IPS-20b (cell line): ENCODE results near the gene EXD2.
A peak's percentile ranks its signal among the peaks of the same experiment; 100 is the strongest.

Experiments
- H3K27ac ChIP-seq: one replicate; pipeline ENCODE4 v1.5.1; 2013; ENCODE audit warnings: low read length
- H3K27me3 ChIP-seq: 2 replicates; pipeline ENCODE4 v1.6.1; 2013; ENCODE audit warnings: mild to moderate bottlenecking, low read length, inconsistent platforms; ENCODE audit not compliant: insufficient read depth
- H3K36me3 ChIP-seq: 2 replicates; pipeline ENCODE4 v1.6.1; 2013; ENCODE audit warnings: low read depth, mild to moderate bottlenecking, inconsistent platforms, low read length, moderate library complexity; ENCODE audit not compliant: insufficient read depth
- H3K4me1 ChIP-seq: 2 replicates; pipeline ENCODE4 v1.6.1; 2013; ENCODE audit warnings: mild to moderate bottlenecking, control low read depth, inconsistent platforms, low read length, moderate library complexity; ENCODE audit not compliant: insufficient read depth
- H3K4me3 ChIP-seq: 2 replicates; pipeline ENCODE4 v1.5.1; 2013; ENCODE audit warnings: mild to moderate bottlenecking, low read length, inconsistent platforms
- H3K9ac ChIP-seq: 2 replicates; pipeline ENCODE4 v1.6.1; 2013; ENCODE audit warnings: low read depth, mild to moderate bottlenecking, inconsistent platforms, low read length, moderate library complexity
- H3K9me3 ChIP-seq: 2 replicates; pipeline ENCODE4 v1.6.1; 2013; ENCODE audit warnings: mild to moderate bottlenecking, low read depth, low read length, inconsistent platforms; ENCODE audit not compliant: insufficient read depth

EXD2 gene

GRCh38 chr14:69252851-69253250 lies 61.6 kb downstream of the EXD2 start:
- H3K27ac ChIP-seq = no peak overlapping the region
- H3K9ac ChIP-seq = no peak overlapping the region
- no peaks in the 10 kb centered on the region for H3K4me1 ChIP-seq
- H3K4me3 ChIP-seq = no peak overlapping the region
- H3K36me3 ChIP-seq = no peaks in the 10 kb centered on the region
- H3K27me3 ChIP-seq = peaks cover 16% of the 10 kb centered on the region
- no peaks in the 10 kb centered on the region for H3K9me3 ChIP-seq

GRCh38 chr14:69259168-69259526 lies 67.8 kb downstream of the EXD2 start:
- Histone ChIP-seq H3K9ac (peak overlapping the region; percentile 55; the same call in 1 of the 2 replicates), H3K4me3 (peak overlapping the region; percentile 72), H3K4me1 (peaks cover 5% of the 10 kb centered on the region), H3K27ac (no peak overlapping the region), H3K9me3 (no peaks in the 10 kb centered on the region), H3K36me3 (no peaks in the 10 kb centered on the region), H3K27me3 (peaks cover 70% of the 10 kb centered on the region)

- Histone ChIP-seq H3K9ac (peak within 1 kb of the TSS; percentile 55; the same call in 1 of the 2 replicates), H3K27ac (no peak within 1 kb of the TSS), H3K36me3 (no peaks in the 10 kb centered on the region), H3K27me3 (peaks cover 70% of the 10 kb centered on the region), H3K4me3 (peak within 1 kb of the TSS; percentile 72), H3K4me1 (peaks cover 5% of the 10 kb centered on the region), H3K9me3 (no peaks in the 10 kb centered on the region)
Observed at GRCh38 chr14:69259527-69260189, 68.4 kb downstream of the EXD2 start, which contains the start of gene GALNT16. Gene GALNT16, plus strand, starts transcription at chr14:69260158. Its CDS starts 133 bp downstream, at chr14:69260291.

- Histone ChIP-seq H3K4me3 (peak overlapping the region; percentile 72), H3K36me3 (no peaks in the 10 kb centered on the region), H3K9me3 (no peaks in the 10 kb centered on the region), H3K27ac (no peak overlapping the region), H3K4me1 (peaks cover 5% of the 10 kb centered on the region), H3K9ac (peak overlapping the region; percentile 47; the same call in 1 of the 2 replicates), H3K27me3 (peaks cover 70% of the 10 kb centered on the region)
Observed at GRCh38 chr14:69260190-69260860, 69.0 kb downstream of the EXD2 start.

GRCh38 chr14:69260861-69261564 lies 69.7 kb downstream of the EXD2 start:
- H3K27ac ChIP-seq = no peak overlapping the region
- H3K27me3 ChIP-seq = peaks cover 70% of the 10 kb centered on the region
- H3K4me3 ChIP-seq = peak overlapping the region; percentile 72
- H3K9ac ChIP-seq = peak overlapping the region; percentile 21; the same call in 1 of the 2 replicates
- no peaks in the 10 kb centered on the region for H3K36me3 ChIP-seq
- H3K9me3 ChIP-seq = no peaks in the 10 kb centered on the region
- peaks cover 5% of the 10 kb centered on the region for H3K4me1 ChIP-seq

- Histone ChIP-seq H3K27ac (no peak overlapping the region), H3K27me3 (peaks cover 64% of the 10 kb centered on the region), H3K9me3 (no peaks in the 10 kb centered on the region), H3K36me3 (no peaks in the 10 kb centered on the region), H3K4me3 (peak overlapping the region; percentile 72; the same call in 1 of the 2 replicates), H3K9ac (peak overlapping the region; percentile 21; the same call in 1 of the 2 replicates), H3K4me1 (peaks cover 5% of the 10 kb centered on the region)
Observed at GRCh38 chr14:69261761-69262331, 70.5 kb downstream of the EXD2 start.

- Histone ChIP-seq H3K9me3 (no peaks in the 10 kb centered on the region), H3K9ac (no peak overlapping the region), H3K36me3 (no peaks in the 10 kb centered on the region), H3K27me3 (peaks cover 57% of the 10 kb centered on the region), H3K27ac (no peak overlapping the region), H3K4me1 (peaks cover 5% of the 10 kb centered on the region), H3K4me3 (0 out of 2 replicates have a peak overlapping the region, but pooled peaks have one; percentile 72)
Observed at GRCh38 chr14:69262516-69262915, 71.2 kb downstream of the EXD2 start.

GRCh38 chr14:69263364-69263763 lies 72.1 kb downstream of the EXD2 start:
- Histone ChIP-seq H3K27ac (no peak overlapping the region), H3K9me3 (no peaks in the 10 kb centered on the region), H3K4me1 (peaks cover 5% of the 10 kb centered on the region), H3K4me3 (no peak overlapping the region), H3K36me3 (no peaks in the 10 kb centered on the region), H3K27me3 (peaks cover 49% of the 10 kb centered on the region), H3K9ac (no peak overlapping the region)

GRCh38 chr14:69263771-69264170 lies 72.5 kb downstream of the EXD2 start:
- Histone ChIP-seq H3K9me3 (no peaks in the 10 kb centered on the region), H3K4me1 (peaks cover 5% of the 10 kb centered on the region), H3K4me3 (no peak overlapping the region), H3K27me3 (peaks cover 45% of the 10 kb centered on the region), H3K9ac (no peak overlapping the region), H3K27ac (no peak overlapping the region), H3K36me3 (no peaks in the 10 kb centered on the region)

- H3K36me3 ChIP-seq = no peaks in the 10 kb centered on the region
- no peak overlapping the region for H3K27ac ChIP-seq
- H3K27me3 ChIP-seq = peaks cover 17% of the 10 kb centered on the region
- no peaks in the 10 kb centered on the region for H3K9me3 ChIP-seq
- no peak overlapping the region for H3K9ac ChIP-seq
- H3K4me3 ChIP-seq = no peak overlapping the region
- no peaks in the 10 kb centered on the region for H3K4me1 ChIP-seq
Observed at GRCh38 chr14:69266572-69267345, 75.5 kb downstream of the EXD2 start.

GRCh38 chr14:69267492-69267891 lies 76.2 kb downstream of the EXD2 start:
- no peak overlapping the region for H3K4me3 ChIP-seq
- H3K36me3 ChIP-seq = no peaks in the 10 kb centered on the region
- no peak overlapping the region for H3K9ac ChIP-seq
- H3K27ac ChIP-seq = no peak overlapping the region
- H3K9me3 ChIP-seq = no peaks in the 10 kb centered on the region
- no peaks in the 10 kb centered on the region for H3K4me1 ChIP-seq
- H3K27me3 ChIP-seq = peaks cover 9% of the 10 kb centered on the region; the same call in 1 of the 2 replicates
